NCI-H2107 treated with DMSO at 0.1 percent for 48 hours (cell line): Measurements from ENCODE around the gene GUK1.

Source experiments
- DNase-seq: peaks from one replicate; lab custom pipeline; 2025; ENCODE audit not compliant: unreplicated experiment; lab: John Stamatoyannopoulos, UW

Gene GUK1

DNA sequence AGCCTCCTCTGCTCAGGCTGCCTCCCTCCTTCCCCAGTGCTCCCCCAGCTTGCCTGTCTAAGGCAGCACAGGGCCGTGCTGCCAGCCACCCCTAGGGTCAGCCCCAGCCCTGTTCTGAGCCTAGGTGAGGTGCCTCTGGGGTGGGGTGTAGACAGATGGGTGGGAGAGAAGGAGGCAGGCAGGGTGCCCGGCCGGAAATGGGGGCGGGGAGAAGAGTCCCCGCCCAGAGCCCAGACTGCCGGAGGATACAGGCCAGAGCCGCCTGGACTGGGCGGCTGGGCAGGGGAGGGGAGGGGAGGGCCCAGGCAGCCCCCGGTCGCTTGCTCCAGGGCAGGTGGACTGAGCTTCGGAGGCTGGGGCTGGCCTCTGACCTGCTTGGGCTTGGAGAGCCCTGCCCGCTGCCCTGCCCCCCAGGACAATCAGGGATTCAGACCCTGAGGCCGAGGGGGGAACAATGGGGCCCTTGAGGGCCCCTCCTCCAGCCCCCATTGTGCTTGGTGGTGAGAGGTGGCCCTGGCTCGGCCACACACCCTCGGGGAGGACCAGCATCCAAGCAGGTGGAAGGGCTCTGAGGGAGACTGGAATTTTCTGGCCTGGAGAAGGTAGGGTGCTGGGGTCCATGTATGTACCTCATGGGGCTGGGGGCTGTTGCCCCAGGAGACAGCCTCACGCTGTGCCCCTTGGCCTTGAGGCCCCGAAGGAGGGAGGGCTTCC, 9.5 kb downstream of the GUK1 start, which contains the start of gene GJC2:
TSS of gene GJC2 (plus strand) at position 525 of the 714 bp plus-strand sequence. CDS start 7,829 bp downstream, outside the sequence.
- DNase-seq: no peak

DNA sequence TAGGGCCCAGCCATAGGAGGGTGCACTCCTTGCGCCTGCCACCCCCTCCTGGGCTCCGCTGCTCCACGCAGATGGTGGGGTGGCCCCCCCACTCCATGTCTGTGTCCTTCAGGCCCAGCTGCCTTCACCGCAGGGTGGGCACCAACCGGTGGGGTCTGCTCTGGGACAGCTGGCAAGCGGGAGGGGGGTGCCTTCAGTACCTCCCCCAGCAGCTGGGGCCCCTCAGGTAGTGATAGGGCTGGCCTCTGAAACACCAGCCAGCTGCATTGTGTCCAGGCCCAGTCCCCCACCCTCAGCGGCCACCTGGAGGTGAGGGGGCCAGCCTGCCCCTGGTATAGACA, 10.0 kb downstream of the GUK1 start:
- no peak for DNase-seq

GRCh38 chr1:228150461-228151179, 10.5 kb downstream of the GUK1 start:
- DNase-seq: no peak

DNA sequence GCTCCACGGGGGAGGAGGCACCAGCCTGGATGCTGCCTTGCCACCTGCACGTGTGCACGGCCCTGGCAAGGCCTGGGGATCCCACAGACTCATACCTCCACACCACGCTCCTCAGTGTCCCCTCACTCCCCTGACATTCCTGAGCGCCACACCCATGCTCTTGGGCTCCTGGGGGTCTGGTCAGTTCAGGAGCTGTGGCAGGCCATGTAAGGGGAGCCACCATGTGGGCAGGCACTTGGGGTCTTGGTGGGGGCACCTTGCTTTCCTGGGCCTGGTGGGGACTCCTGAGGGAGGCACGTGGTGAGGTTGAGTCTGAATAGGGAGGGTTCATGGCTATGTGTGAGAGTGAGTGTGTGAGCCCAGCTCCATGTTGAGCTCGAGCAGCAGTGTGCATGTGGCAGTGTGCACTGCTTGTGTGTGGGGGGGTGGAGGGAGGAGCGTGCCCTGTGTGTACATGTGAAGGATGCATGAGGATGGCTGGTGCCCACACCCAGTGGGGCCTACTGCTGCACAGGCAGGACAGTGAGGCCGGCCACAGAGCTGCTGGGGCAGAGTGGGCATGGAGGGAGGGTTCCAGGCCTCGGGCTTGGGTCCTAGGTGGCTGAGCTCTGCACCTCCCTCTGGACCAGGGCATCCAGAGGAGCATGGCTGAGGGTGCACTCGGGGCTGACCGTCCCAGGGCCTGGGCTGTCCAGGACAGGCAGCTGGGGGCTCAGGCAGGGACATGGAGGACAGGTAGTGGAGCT, 11.3 kb downstream of the GUK1 start:
- DNase-seq: no peak

- DNase-seq: no peak
These were observed 12.2 kb downstream of the GUK1 start for GRCh38 chr1:228152097-228152917.

- no peak for DNase-seq
These were observed 12.8 kb downstream of the GUK1 start for GRCh38 chr1:228152918-228153258.

DNA sequence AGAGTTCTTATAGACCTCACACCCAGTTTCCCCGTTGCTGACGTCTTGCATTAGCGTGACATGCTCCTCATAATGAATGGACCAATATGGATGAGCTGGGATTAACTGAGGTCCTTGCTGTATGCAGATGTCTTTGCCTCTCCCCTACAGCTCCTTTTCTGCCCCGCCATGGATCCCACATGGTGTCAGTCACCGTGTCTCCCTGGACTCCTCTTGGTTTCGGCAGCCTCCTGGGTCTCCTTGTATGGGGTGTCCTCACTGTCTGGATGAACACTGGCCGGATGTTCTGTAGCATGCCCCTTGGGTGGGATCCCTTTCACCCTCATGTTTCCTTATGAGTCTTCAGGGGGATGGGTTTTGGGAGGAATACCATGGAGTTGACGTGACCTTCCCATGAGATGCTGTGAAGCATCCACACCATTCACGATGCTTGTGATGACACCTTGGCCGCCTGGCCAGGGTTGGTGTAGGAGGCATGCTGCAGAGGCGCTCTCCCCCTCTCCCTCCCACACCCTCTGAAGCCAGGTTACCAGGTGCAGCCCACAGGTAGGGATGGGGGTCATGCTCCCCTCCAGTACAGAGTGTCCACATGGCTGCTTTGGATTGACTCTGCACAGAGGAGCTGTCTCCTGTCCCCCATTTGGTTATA, 14.1 kb downstream of the GUK1 start:
- DNase-seq: no peak

DNA sequence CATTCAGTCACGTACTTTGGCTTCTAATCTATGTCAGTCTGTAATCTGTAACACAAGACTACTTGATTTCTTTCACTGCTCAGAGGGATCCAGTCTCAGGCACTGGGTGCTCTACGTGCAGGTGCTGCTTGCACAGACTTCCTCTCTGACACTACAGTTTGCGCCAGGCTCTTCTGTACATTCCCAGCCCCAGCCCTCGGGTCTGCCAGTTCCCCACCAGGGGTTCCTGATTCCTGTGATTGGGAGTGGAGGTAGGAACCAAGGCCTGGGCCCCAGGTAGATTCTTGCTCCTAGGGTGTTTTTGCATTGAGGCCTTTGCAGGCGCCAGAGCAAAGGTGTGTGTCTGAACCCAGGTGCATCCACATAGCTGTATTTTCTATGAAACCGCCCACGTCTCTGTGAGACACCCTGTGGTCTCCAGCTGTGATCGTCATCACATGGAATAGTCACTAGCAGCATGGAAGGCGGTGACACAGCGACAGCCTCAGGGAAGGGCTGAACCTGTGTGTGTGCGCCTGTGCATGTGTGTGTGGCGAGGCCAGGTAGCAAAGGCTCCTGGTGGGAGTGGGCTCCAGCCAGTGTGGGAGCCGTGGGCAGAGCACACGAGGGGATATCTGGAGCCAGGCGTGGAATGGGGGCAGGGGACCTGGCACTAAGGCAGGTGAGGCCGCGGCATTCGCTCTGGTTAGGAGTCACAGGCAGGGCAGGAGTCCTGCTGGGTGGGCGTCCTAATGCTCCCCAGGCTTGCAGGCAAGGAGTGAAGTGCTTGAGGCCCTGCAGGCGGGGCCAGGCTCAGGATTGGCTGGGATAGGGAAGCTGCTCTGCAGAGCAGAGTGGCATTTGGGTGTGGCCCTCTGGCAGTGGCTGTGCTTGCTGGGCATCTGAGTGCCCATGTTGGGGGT, 14.8 kb downstream of the GUK1 start:
- DNase-seq: no peak

DNA sequence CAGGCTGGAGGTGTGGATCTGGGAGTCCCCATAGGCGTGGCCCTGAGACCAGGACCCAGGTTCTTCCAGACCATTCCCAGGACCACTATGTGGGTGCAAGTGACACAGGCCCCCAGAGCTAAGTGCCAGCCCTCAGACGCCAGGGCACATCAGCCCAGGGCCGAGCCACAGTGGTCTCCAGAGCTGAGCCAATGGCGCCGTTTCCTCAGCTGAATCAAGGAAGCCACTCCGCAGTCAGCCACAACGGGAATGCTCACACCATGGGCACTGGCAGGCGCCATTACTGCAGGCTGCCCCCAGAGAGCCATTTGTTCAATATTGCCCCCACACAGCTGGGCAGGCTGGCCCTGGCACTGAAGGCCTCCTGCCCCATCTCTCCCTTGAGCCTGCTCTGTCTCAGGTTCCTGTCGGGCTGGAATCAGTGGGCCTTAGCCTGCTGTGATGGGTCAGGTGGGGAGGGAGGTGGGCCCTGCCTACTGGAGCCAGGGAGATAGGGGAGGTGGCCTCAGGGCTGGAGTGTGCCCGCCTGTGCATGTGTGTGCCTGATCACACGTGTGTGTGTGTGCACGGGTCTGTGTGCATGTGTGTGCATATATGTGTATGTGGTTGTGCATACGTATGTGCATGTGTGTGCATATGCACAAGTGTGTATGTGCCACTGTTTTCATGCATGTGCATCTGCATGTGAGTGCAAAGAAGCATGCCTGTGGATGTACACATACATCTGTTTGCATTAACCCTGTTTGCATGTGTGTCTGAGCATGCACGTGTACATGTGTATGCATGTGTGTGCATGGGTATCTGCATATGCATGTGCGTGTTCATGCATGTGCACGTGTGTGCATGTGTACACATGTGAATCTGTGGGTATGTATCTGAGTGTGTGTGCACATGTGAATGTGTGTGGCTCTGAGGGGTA, 15.8 kb downstream of the GUK1 start:
- DNase-seq: no peak

DNA sequence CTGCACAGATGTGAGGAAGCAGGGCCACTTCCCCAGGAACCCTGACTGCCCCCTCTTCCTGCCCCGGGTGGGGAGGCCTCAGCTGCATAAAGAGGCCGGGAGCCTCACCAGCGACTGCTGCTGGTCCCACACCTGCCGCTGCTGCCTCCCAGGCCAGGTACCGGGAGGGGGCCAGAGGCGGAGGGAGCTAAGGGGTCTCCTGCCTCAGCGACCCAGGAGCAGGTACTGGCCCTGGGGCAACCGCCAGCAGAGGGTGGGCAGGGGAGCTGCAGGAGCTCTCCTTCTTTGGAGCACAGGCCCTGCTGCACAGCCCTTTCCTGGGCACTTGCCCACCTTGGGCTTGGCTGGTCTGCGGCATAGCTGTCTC, 16.4 kb downstream of the GUK1 start:
- DNase-seq: no peak

DNA sequence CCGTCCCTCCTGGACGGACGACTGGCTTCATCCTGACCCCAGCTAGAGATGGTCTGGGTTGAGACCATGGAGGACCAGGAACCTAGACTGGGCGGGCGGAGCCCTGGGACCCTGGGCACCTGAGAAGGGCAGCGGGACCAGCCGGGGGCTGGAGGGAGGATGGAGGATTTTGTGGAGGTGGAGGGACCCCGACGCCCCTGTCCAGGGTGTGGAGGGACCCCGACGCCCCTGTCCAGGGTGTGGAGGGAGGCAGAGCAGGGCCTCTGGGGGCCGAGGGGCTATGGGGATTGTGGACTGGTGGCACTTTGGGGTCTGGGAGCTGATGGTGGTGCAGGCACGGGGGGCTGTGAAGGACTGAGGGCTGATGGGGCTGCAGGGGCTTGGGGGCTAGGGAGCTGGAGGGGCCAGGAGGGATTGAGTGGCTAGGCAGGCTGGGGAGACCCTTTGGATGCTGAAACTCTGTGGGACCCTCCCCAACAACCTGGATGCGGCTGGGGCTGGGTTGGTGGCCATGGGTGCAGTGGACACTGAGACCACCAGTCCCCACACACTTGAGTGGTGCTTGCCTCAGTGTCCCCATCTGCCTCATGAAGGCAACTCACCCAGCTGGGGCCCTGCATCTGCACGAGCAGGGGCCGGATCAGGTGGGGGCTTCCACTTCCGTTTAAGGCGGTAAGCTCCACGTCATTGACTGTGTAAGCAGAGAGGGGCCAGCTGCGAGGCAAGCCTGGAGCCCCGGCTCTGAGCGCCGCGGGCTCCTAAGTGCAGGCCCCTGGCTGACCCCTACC, 17.1 kb downstream of the GUK1 start:
- DNase-seq: no peak

DNA sequence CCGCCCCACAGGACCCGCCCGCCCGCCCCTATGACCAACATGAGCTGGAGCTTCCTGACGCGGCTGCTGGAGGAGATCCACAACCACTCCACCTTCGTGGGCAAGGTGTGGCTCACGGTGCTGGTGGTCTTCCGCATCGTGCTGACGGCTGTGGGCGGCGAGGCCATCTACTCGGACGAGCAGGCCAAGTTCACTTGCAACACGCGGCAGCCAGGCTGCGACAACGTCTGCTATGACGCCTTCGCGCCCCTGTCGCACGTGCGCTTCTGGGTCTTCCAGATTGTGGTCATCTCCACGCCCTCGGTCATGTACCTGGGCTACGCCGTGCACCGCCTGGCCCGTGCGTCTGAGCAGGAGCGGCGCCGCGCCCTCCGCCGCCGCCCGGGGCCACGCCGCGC, 17.6 kb downstream of the GUK1 start:
- no peak for DNase-seq

GRCh38 chr1:228158151-228159007, 18.3 kb downstream of the GUK1 start:
- no peak for DNase-seq

GRCh38 chr1:228159008-228159665, 19.1 kb downstream of the GUK1 start:
- no peak for DNase-seq

GRCh38 chr1:228160201-228160761, 20.2 kb downstream of the GUK1 start:
- no peak for DNase-seq

GRCh38 chr1:228161362-228161761, 21.3 kb downstream of the GUK1 start:
- DNase-seq: no peak
